ENCODE results near the gene CYGB.
"Not testable (repeated sequence)": the region's sequence is repeated elsewhere in the genome, so short reads cannot be mapped to it uniquely, and the experiment has no call there.

The CYGB gene

GRCh38 chr17:76523084-76524037 lies 14.1 kb downstream of the CYGB start:
- TF ChIP-seq, protein P1, sequence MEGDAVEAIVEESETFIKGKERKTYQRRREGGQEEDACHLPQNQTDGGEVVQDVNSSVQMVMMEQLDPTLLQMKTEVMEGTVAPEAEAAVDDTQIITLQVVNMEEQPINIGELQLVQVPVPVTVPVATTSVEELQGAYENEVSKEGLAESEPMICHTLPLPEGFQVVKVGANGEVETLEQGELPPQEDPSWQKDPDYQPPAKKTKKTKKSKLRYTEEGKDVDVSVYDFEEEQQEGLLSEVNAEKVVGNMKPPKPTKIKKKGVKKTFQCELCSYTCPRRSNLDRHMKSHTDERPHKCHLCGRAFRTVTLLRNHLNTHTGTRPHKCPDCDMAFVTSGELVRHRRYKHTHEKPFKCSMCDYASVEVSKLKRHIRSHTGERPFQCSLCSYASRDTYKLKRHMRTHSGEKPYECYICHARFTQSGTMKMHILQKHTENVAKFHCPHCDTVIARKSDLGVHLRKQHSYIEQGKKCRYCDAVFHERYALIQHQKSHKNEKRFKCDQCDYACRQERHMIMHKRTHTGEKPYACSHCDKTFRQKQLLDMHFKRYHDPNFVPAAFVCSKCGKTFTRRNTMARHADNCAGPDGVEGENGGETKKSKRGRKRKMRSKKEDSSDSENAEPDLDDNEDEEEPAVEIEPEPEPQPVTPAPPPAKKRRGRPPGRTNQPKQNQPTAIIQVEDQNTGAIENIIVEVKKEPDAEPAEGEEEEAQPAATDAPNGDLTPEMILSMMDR (IDR thresholded peaks at IDR 0.05; ENCODE audit: low read depth, low read length, missing control alignments), result peak; percentile 98
- no peak overlapping the region for H3K4me3 ChIP-seq (ENCODE audit: low read depth, low read length)
- in situ Hi-C loops (cut with HindIII; ENCODE audit: low sequenced_read_pairs), result no loop called here
- no peak for DNase-seq (ENCODE audit: low read depth)

DNA sequence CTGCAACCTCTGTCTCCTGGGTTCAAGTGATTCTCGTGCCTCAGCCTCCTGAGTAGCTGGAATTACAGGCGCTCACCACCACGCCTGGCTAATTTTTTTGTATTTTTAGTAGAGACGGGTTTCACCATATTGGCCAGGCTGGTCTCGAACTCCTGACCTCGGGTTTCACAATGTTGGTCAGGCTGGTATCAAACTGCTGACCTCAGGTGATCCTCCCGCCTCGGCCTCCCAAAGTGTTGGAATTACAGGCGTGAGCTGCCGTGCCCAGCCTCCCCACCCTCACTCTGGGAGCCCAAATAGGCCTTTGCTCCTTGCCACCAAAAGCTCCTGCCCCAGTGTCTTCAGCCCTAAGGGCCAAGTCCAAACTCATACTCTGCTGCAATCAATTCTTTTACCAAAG lies 15.8 kb downstream of the CYGB start:
- DNase-seq (ENCODE audit: low read depth); H3K4me3 ChIP-seq (ENCODE audit: low read depth, low read length); in situ Hi-C loops (cut with HindIII; ENCODE audit: low sequenced_read_pairs): not testable (repeated sequence)

- in situ Hi-C loops (cut with HindIII; ENCODE audit: low sequenced_read_pairs), result no loop called here
- no peak overlapping the region for H3K4me3 ChIP-seq (ENCODE audit: low read depth, low read length)
- TF ChIP-seq, protein P1 (IDR thresholded peaks at IDR 0.05; ENCODE audit: low read depth, low read length, missing control alignments), result no peak
- no peak for DNase-seq (ENCODE audit: low read depth)
Measured at GRCh38 chr17:76521262-76521661, 16.2 kb downstream of the CYGB start.

DNA sequence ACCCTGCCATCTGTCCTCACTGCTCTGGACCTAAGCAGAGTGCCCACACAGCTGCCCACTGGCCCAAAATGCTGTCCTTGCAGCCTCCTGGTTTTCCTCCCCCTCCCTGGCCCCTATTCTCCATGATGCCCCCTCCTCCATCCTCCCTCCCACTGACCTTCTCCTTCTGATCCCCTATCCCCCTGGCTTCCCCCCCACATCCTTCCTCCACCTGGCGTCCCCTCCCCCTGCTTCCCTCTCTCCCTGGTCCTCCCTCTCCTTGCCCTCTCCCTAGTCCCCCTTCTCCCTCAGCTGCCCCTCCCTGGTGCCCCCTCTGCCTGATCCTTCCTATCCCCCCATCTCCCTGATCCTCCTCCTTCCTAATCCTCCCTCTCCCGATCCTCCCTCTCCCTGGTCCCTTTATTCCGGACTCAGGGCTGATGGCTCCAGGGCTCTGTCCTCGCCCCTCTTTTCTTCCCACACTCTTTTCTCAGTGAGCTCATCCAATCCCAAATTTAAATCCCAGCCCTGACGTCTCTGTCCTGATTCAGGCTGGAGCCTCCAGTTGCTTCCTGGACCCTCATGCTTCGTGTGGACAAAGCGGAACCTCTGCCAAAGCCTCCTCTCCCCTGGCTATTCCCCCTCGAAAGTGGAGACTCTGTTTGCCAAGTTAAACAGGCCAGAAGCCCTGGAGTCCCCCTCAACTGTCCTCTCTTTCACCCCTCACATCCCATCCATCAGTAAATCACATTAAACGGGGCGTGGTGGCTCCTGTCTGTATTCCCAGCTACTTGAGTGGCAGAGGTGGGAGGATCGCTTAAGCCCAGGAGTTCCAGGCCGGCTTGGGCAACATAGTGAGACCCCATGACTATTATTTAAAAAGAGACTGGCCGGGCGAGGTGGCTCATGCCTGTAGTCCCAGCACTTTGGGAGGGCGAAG lies 18.2 kb downstream of the CYGB start:
- TF ChIP-seq, protein P1 (IDR thresholded peaks at IDR 0.05; ENCODE audit: low read depth, low read length, missing control alignments), result no peak
- in situ Hi-C loops (cut with HindIII; ENCODE audit: low sequenced_read_pairs), result no loop called here
- no peak overlapping the region for H3K4me3 ChIP-seq (ENCODE audit: low read depth, low read length)

DNA sequence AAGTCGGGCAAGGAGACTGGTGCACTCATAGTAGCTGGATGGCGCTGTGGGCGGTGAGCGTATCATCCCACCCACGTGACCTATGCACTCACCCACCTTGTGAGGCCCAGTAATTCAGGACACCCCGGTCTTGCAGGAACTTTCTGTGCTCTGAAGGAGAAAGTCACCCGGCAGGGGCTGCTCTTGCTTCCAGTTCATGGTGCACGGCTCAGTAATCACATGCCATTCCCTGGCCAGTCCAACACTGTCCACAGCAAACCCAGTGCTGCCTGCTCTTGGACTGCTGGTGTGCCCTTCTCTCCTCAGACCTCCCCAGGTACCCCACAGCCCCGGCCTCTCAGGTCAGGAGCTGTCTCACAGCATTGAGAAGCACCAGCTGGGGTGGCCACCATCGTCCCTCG lies 19.9 kb downstream of the CYGB start:
- DNase-seq (ENCODE audit: low read depth), result no peak
- H3K4me3 ChIP-seq (ENCODE audit: low read depth, low read length), result no peak overlapping the region
- in situ Hi-C loops (cut with HindIII; ENCODE audit: low sequenced_read_pairs), result no loop called here
- TF ChIP-seq, protein P1 (IDR thresholded peaks at IDR 0.05; ENCODE audit: low read depth, low read length, missing control alignments), result no peak

More for the DNA sequence above, 18.2 kb downstream of the CYGB start:
- DNase-seq (ENCODE audit: low read depth), result no peak

DNA sequence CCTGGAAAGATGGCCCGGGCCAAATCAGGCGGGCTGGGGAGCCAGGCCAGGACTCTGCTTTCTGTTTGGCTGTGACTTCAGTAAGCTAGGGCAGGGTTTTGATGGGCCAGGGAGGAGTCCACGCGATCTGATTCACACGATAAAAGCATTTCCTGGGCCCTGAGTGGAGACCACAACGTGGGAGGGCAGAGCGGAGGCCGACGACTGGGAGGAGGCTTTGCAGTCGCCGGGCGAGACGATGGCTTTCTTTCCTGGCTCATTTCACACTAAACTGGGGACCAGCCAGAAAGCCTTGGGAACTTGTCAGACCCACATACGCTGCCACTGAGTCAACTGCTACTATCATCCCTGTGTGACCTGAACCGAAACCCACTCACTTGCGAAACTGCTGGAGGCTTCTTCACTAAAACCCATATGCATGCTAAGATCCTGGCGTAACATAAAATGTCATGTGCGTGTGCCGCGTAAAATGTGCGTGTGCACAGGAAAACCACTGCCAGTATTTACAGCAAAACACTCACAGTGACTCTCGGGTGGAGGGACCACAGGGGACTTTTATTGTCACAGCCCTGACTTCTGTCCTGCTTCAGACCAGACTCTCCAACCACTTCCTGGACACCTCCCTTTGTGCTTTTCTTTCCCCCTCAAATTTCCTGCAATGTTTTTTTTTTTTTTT lies 22.1 kb downstream of the CYGB start:
- peak; percentile 48 for DNase-seq (ENCODE audit: low read depth)
- H3K4me3 ChIP-seq (ENCODE audit: low read depth, low read length), result no peak overlapping the region
- in situ Hi-C loops (cut with HindIII; ENCODE audit: low sequenced_read_pairs), result no loop called here
- TF ChIP-seq, protein P1 (IDR thresholded peaks at IDR 0.05; ENCODE audit: low read depth, low read length, missing control alignments), result no peak

GRCh38 chr17:76514355-76514754 lies 23.2 kb downstream of the CYGB start:
- in situ Hi-C loops (cut with HindIII; ENCODE audit: low sequenced_read_pairs), result loop anchor here (5.0 kb wide), 1 partner anchor 48 kb away; no protein-coding TSS in a partner anchor
- not testable (repeated sequence) for H3K4me3 ChIP-seq (ENCODE audit: low read depth, low read length); DNase-seq (ENCODE audit: low read depth)
